IMR-90 (cell line): ENCODE results near the gene ALOX15B. TPM values are rescaled to one million over a fixed set of nuclear protein-coding genes. Genes with fewer than 3 reads are reported as not detected.

Experiments
- ATAC-seq: fragments of 200-7000 bp; cut with Tn5 transposase; 2 replicates; pipeline ENCODE4 v1.9.1; 2020; ENCODE audit warnings: low read depth, mild to moderate bottlenecking, moderate library complexity
- BruUV-seq: library from RNA; stranded (reverse); fragments of 400-500 nt; replicated peaks from 2 replicates; lab custom pipeline; 2021; lab: Mats Ljungman, UMichigan
- CTCF ChIA-PET: fragments of 300-600 bp; formaldehyde crosslinking; extraction: SDS; loops from one replicate; lab custom pipeline; 2021; ENCODE audit warnings: antibody characterized with exemption; lab: Yijun Ruan, JAX
- POLR2A ChIA-PET: fragments of 300-600 bp; sonication (Branson Sonifier 250); formaldehyde crosslinking; loops from one replicate; lab custom pipeline; 2022; ENCODE audit warnings: antibody characterized with exemption; ENCODE audit not compliant: unreplicated experiment; lab: Charles Lee
- DNase-seq: peaks from one replicate; pipeline ENCODE4 v3.0.0; 2013
- H2AFZ ChIP-seq: replicated peaks from 2 replicates; pipeline ENCODE3; 2013; ENCODE audit warnings: low read length, mild to moderate bottlenecking; ENCODE audit not compliant: poor library complexity
- H2AK5ac ChIP-seq: 2 replicates; pipeline ENCODE4 v1.6.1; 2013; ENCODE audit warnings: low read depth, low read length, inconsistent platforms
- H2AK9ac ChIP-seq: replicated peaks from 2 replicates; pipeline ENCODE3; 2013; ENCODE audit warnings: mild to moderate bottlenecking, low read depth, low read length, moderate library complexity; ENCODE audit not compliant: poor library complexity
- H2BK120ac ChIP-seq: 2 replicates; pipeline ENCODE4 v1.6.1; 2013; ENCODE audit warnings: low read depth, low read length, inconsistent platforms
- H2BK15ac ChIP-seq: 3 replicates; pipeline ENCODE4 v1.6.1; 2013; ENCODE audit warnings: low read depth, low read length, inconsistent platforms
- H2BK20ac ChIP-seq: 2 replicates; pipeline ENCODE4 v1.6.1; 2013; ENCODE audit warnings: low read depth, mild to moderate bottlenecking, inconsistent platforms, low read length, moderate library complexity
- H2BK5ac ChIP-seq: 2 replicates; pipeline ENCODE4 v1.6.1; 2013; ENCODE audit warnings: mild to moderate bottlenecking, low read depth, low read length, inconsistent platforms; ENCODE audit not compliant: poor library complexity, severe bottlenecking
- H3K14ac ChIP-seq: replicated peaks from 2 replicates; pipeline ENCODE4 v1.6.1; 2013; ENCODE audit warnings: low read depth, low read length, inconsistent platforms
- H3K18ac ChIP-seq: 2 replicates; pipeline ENCODE4 v1.6.1; 2013; ENCODE audit warnings: low read depth, low read length, control low read depth
- H3K23ac ChIP-seq: 2 replicates; pipeline ENCODE4 v1.6.1; 2013; ENCODE audit warnings: low read depth, low read length, inconsistent platforms
- H3K27ac ChIP-seq: 2 replicates; pipeline ENCODE4 v1.5.1; 2013; ENCODE audit warnings: mild to moderate bottlenecking, control low read depth, low read length; ENCODE audit not compliant: insufficient read depth
- H3K27me3 ChIP-seq: 2 replicates; pipeline ENCODE4 v1.6.1; 2013; ENCODE audit warnings: low read length; ENCODE audit not compliant: control insufficient read depth, insufficient read depth
- H3K36me3 ChIP-seq: 2 replicates; pipeline ENCODE4 v1.6.1; 2013; ENCODE audit warnings: low read length, mixed read lengths; ENCODE audit not compliant: control insufficient read depth, insufficient read depth
- H3K4ac ChIP-seq: 2 replicates; pipeline ENCODE4 v1.6.1; 2013; ENCODE audit warnings: low read depth, low read length, inconsistent platforms
- H3K4me1 ChIP-seq: 2 replicates; pipeline ENCODE4 v1.6.1; 2013; ENCODE audit warnings: low read length, mixed read lengths; ENCODE audit not compliant: control insufficient read depth, insufficient read depth
- H3K4me2 ChIP-seq: 2 replicates; pipeline ENCODE4 v1.6.1; 2013; ENCODE audit warnings: low read depth, mild to moderate bottlenecking, control low read depth, low read length, moderate library complexity
- H3K4me3 ChIP-seq: 2 replicates; pipeline ENCODE4 v1.5.1; 2013; ENCODE audit warnings: low read depth, mild to moderate bottlenecking, control low read depth, low read length, moderate library complexity; ENCODE audit not compliant: insufficient read depth
- H3K56ac ChIP-seq: 2 replicates; pipeline ENCODE4 v1.6.1; 2013; ENCODE audit warnings: low read length, inconsistent platforms; ENCODE audit not compliant: insufficient read depth; ENCODE audit errors: extremely low read depth
- H3K79me1 ChIP-seq, 2 experiments: 2 replicates each; pipeline ENCODE4 v1.6.1; 2013; ENCODE audit warnings: low read length in 2 of 2, inconsistent platforms in 1 of 2, low read depth in 1 of 2
- H3K9ac ChIP-seq: 2 replicates; pipeline ENCODE4 v1.6.1; 2013; ENCODE audit warnings: low read depth, low read length, control low read depth
- H3K9me1 ChIP-seq: 2 replicates; pipeline ENCODE4 v1.6.1; 2013; ENCODE audit warnings: low read length, inconsistent platforms; ENCODE audit not compliant: insufficient read depth
- H3K9me3 ChIP-seq: 2 replicates; pipeline ENCODE4 v1.6.1; 2013; ENCODE audit warnings: low read length; ENCODE audit not compliant: control insufficient read depth, insufficient read depth
- H4K20me1 ChIP-seq: 2 replicates; pipeline ENCODE4 v1.6.1; 2013; ENCODE audit warnings: low read length, inconsistent platforms; ENCODE audit not compliant: insufficient read depth
- H4K5ac ChIP-seq: 2 replicates; pipeline ENCODE4 v1.6.1; 2013; ENCODE audit warnings: mild to moderate bottlenecking, low read depth, low read length, control low read depth
- H4K8ac ChIP-seq, 2 experiments: 2 replicates each; pipeline ENCODE4 v1.6.1; 2013; ENCODE audit warnings: low read depth in 2 of 2, low read length in 2 of 2, control low read depth in 1 of 2, inconsistent platforms in 1 of 2
- H4K91ac ChIP-seq: 2 replicates; pipeline ENCODE4 v1.6.1; 2013; ENCODE audit warnings: low read depth, low read length, inconsistent platforms; ENCODE audit not compliant: insufficient read depth
- BHLHE40 ChIP-seq: fragments of 150-350 bp; IDR thresholded peaks from 2 replicates; pipeline ENCODE4 v1.6.1; 2016; ENCODE audit warnings: mild to moderate bottlenecking, low read depth, low read length
- FOS ChIP-seq: fragments of 150-350 bp; IDR thresholded peaks from 2 replicates; pipeline ENCODE4 v1.6.1; 2016; ENCODE audit warnings: low read depth, low read length
- MAZ ChIP-seq: IDR thresholded peaks from 2 replicates; pipeline ENCODE4 v1.6.1; 2012; ENCODE audit warnings: low read depth, mild to moderate bottlenecking, low read length, improper control_type of control experiment, moderate library complexity, borderline replicate concordance
- MXI1 ChIP-seq: IDR thresholded peaks from 2 replicates; pipeline ENCODE4 v1.6.1; 2012; ENCODE audit warnings: low read depth, mild to moderate bottlenecking, low read length, moderate library complexity, borderline replicate concordance
- NFE2L2 ChIP-seq: fragments of 150-350 bp; IDR thresholded peaks from 2 replicates; pipeline ENCODE4 v1.6.1; 2016; ENCODE audit warnings: low read depth, mild to moderate bottlenecking, low read length
- POLR2A ChIP-seq: IDR thresholded peaks from 2 replicates; pipeline ENCODE4 v1.6.1; 2012; ENCODE audit warnings: mild to moderate bottlenecking, low read depth, low read length
- RAD21 ChIP-seq: IDR thresholded peaks from 2 replicates; pipeline ENCODE4 v1.6.1; 2012; ENCODE audit warnings: low read length, improper control_type of control experiment
- RCOR1 ChIP-seq: IDR thresholded peaks from 2 replicates; pipeline ENCODE4 v1.6.1; 2012; ENCODE audit warnings: mild to moderate bottlenecking, low read length, improper control_type of control experiment; ENCODE audit not compliant: insufficient replicate concordance
- RFX5 ChIP-seq: IDR thresholded peaks from 2 replicates; pipeline ENCODE4 v1.8.0; 2012; ENCODE audit warnings: low read depth, mild to moderate bottlenecking, low read length, moderate library complexity
- SMC3 ChIP-seq: fragments of 150-350 bp; IDR thresholded peaks from 2 replicates; pipeline ENCODE4 v1.6.1; 2016; ENCODE audit warnings: low read depth, mild to moderate bottlenecking, antibody characterized with exemption, low read length, moderate library complexity
- WGBS, 2 experiments: methylation state at CpG; one replicate each; pipeline versions ENCODE4 v1.1.5 to v1.1.7; 2013; ENCODE audit warnings: missing lambda C conversion rate in 2 of 2; ENCODE audit not compliant: insufficient read length in 1 of 2; ENCODE audit errors: extremely low coverage in 2 of 2; 5-methylcytosine and 5-hydroxymethylcytosine counted together
- dilution Hi-C: fragments of 300-500 bp; cut with HindIII; formaldehyde crosslinking; loops from one replicate; pipeline ENCODE4 v1.14.3; 2018; ENCODE audit warnings: low sequenced_read_pairs; ENCODE audit not compliant: unreplicated experiment
- in situ Hi-C: fragments of 300-500 bp; cut with MboI; formaldehyde crosslinking; loops from 3 replicates; pipeline ENCODE4 v1.14.3; 2019; ENCODE audit warnings: low sequenced_read_pairs, inconsistent platforms, mixed read lengths
- intact Hi-C: fragments of 100-400 bp; cut with micrococcal nuclease; formaldehyde crosslinking; loops from 2 replicates; pipeline ENCODE4 v1.10.0; 2022
- polyA plus RNA-seq, 3 experiments: library from polyadenylated mRNA; depleted of rRNA; stranded (reverse); fragments of >200 nt; gene quantifications; 2 replicates each; pipeline ENCODE4 v1.2.3, GENCODE V29; 2012; ENCODE audit warnings: low replicate concordance in 1 of 3
- total RNA-seq: library from RNA; depleted of rRNA; stranded (reverse); fragments of >200 nt; gene quantifications from 2 replicates; pipeline ENCODE4 v1.2.3, GENCODE V29; 2012
- TF ChIP-seq, protein P1 (sequence below): fragments of 150-350 bp; IDR thresholded peaks from 2 replicates; pipeline ENCODE4 v1.6.1; 2017; ENCODE audit warnings: mild to moderate bottlenecking, antibody characterized with exemption, low read length, low read depth
- TF ChIP-seq, protein P2 (sequence below): conservative IDR thresholded peaks from 2 replicates; pipeline ENCODE4 v1.5.1; 2012; ENCODE audit warnings: mild to moderate bottlenecking, low read depth, low read length, improper control_type of control experiment

Gene ALOX15B
- total and polyA plus RNA-seq, 2 of the 4 experiments (the other 2 are of a cell fraction): not detected

DNA sequence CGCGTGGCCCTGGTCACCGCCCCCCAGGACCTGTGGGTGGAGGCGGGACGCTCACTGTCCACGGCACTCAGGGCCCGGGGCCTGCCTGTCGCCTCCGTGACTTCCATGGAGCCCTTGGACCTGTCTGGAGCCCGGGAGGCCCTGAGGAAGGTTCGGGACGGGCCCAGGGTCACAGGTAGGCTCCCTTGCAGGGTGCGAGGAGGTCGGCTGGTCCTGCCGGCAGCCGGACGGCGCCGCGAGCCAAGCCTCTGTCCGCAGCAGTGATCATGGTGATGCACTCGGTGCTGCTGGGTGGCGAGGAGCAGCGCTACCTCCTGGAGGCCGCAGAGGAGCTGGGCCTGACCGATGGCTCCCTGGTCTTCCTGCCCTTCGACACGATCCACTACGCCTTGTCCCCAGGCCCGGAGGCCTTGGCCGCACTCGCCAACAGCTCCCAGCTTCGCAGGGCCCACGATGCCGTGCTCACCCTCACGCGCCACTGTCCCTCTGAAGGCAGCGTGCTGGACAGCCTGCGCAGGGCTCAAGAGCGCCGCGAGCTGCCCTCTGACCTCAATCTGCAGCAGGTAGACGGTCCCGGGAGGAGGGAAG lies 35.2 kb upstream of the ALOX15B start:
- Histone ChIP-seq H2AFZ (peak overlapping the region; percentile 78), H3K9me1 (0 out of 2 replicates have a peak, but pooled peaks cover 5% of the 10 kb centered on the region), H4K8ac (no peak overlapping the region), H4K5ac (no peak overlapping the region), H4K91ac (no peak overlapping the region), H2AK9ac (peak overlapping the region; percentile 57), H2BK15ac (no peak overlapping the region), H3K56ac (no peak overlapping the region), H3K23ac (no peak overlapping the region), H3K4me1 (peaks cover 4% of the 10 kb centered on the region; the same call in 1 of the 2 replicates), H2BK5ac (no peak overlapping the region), H3K4me3 (no peak overlapping the region), H2AK5ac (no peak overlapping the region), H3K9me3 (no peaks in the 10 kb centered on the region), H3K4me2 (no peak overlapping the region), H4K20me1 (0 out of 2 replicates have a peak, but pooled peaks cover 5% of the 10 kb centered on the region), H3K9ac (no peak overlapping the region), H2BK20ac (no peak overlapping the region), H3K79me1 (no peaks in the 10 kb centered on the region), H3K36me3 (no peaks in the 10 kb centered on the region), H3K18ac (no peak overlapping the region), H3K27me3 (peaks cover 53% of the 10 kb centered on the region), H3K14ac (no peak overlapping the region), H3K27ac (no peak overlapping the region), H2BK120ac (no peak overlapping the region), H3K4ac (no peak overlapping the region)
- no peak for ATAC-seq
- POLR2A ChIA-PET: no interaction called here
- 45% methylated on average over 25 of the region's 44 CpGs; no CpG with 5 or more reads in 1 of the 2 experiments for WGBS, 2 experiments
- dilution Hi-C loops (no loop called here), in situ Hi-C loops (no loop called here), intact Hi-C loops (no loop called here)
- DNase-seq: no peak
- CTCF ChIA-PET: interaction anchor here (2.0 kb wide), 1 partner anchor 14 kb away, joined by 7 read pairs; no protein-coding TSS in a partner anchor
- no TSS peak for BruUV-seq
- TF ChIP-seq RCOR1 (no peak), SMC3 (no peak), NFE2L2 (no peak), RFX5 (no peak), RAD21 (no peak), BHLHE40 (no peak), POLR2A (no peak), MXI1 (no peak), MAZ (no peak), FOS (no peak)
- TF ChIP-seq, protein P1, sequence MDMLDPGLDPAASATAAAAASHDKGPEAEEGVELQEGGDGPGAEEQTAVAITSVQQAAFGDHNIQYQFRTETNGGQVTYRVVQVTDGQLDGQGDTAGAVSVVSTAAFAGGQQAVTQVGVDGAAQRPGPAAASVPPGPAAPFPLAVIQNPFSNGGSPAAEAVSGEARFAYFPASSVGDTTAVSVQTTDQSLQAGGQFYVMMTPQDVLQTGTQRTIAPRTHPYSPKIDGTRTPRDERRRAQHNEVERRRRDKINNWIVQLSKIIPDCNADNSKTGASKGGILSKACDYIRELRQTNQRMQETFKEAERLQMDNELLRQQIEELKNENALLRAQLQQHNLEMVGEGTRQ: no peak
- TF ChIP-seq, protein P2, sequence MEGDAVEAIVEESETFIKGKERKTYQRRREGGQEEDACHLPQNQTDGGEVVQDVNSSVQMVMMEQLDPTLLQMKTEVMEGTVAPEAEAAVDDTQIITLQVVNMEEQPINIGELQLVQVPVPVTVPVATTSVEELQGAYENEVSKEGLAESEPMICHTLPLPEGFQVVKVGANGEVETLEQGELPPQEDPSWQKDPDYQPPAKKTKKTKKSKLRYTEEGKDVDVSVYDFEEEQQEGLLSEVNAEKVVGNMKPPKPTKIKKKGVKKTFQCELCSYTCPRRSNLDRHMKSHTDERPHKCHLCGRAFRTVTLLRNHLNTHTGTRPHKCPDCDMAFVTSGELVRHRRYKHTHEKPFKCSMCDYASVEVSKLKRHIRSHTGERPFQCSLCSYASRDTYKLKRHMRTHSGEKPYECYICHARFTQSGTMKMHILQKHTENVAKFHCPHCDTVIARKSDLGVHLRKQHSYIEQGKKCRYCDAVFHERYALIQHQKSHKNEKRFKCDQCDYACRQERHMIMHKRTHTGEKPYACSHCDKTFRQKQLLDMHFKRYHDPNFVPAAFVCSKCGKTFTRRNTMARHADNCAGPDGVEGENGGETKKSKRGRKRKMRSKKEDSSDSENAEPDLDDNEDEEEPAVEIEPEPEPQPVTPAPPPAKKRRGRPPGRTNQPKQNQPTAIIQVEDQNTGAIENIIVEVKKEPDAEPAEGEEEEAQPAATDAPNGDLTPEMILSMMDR: no peak
